ENCODE data around the gene PLD1.

DNA sequence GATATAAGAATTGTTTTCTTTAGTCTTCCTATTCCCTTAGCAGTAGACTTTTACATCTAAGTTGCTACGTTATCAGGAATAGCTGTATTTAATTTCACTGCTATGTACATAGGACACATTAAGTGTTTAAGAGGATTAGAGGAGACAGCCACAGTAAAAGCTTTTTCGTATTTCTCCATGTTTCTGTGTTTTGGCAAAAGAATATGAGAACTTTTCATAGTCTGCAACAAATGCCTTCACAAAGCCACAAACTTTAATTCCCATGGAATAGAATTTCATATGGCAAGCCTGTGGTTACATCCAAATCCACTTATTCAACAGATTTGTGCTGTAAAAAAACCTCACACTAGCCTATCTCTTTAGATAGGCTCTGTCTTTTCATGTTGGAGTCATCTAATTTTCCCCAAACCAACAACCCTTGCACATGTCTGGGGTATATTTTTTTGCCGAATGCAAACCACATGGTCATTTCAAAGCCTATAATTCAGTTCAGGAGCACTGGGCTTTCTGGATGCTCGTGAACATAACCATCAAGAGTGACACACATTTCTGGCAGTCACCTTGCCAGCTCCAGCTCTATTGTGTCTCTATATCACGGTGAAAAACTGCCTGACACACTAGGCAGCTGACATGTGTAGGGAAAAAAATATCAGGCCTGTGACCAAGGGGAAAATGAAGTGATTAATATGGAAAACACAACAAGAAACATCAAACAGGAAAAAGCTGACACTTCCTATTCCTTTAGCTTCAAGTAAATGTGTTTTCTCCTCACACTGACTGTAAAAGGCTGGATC, 19.2 kb downstream of the PLD1 start:
- TF ChIP-seq, protein P1, sequence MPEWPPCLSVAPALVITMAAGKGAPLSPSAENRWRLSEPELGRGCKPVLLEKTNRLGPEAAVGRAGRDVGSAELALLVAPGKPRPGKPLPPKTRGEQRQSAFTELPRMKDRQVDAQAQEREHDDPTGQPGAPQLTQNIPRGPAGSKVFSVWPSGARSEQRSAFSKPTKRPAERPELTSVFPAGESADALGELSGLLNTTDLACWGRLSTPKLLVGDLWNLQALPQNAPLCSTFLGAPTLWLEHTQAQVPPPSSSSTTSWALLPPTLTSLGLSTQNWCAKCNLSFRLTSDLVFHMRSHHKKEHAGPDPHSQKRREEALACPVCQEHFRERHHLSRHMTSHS (tag by site-specific recombination; IDR thresholded peaks at IDR 0.05) = no peak
- TF ChIP-seq BCL11A (tag by site-specific recombination; IDR thresholded peaks at IDR 0.05; ENCODE audit: low read depth) = peak; percentile 65; the same call in 1 of the 2 replicates
- no peak for TF ChIP-seq CTCF (tag by site-specific recombination; IDR thresholded peaks at IDR 0.05)
- TF ChIP-seq ZNF501 (tag by site-specific recombination; IDR thresholded peaks at IDR 0.05) = no peak; the same call in 1 of the 2 replicates
- TF ChIP-seq ZNF398 (tag by site-specific recombination; IDR thresholded peaks at IDR 0.05) = no peak

Measured in HEK293 (cell line).